ENCODE results near the gene JMJD1C.

DNA sequence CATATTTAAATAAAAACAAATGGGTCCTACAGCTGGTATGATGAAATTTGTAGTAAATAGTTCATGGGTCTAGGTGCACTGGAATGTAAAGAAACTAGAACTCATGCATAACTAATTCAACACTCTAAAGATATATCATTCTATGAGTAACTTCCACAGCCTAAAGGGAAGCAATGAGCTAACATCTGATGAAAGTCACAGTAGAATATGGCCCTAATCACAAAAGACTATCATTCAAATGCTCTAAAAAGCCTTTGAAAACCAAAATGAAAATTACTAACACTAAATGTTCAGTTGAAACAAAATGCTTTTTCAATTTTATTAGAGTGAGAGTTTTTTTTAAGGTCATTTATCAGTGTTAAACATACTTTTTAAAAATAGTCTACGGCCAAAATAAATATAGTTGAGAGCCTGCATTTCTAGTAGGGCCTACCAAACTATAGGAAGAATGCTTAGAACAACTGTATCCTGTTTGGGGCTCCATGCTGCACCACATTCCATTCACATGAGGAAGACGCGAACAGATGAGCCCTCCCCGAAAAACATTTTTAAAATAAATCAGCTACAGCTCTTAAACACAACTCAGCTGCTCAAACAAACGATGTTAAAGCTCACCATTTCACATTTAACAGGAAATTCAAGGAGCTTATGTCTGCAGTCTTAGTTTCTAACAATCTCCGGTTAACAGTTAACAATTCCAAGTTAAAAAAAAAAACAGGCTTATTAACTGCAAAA lies 198.2 kb downstream of the JMJD1C start:
- TF ChIP-seq CTCF (conservative IDR thresholded peaks at IDR 0.05; ENCODE audit: low read depth, low read length) (no peak), EZH2 (IDR thresholded peaks at IDR 0.05; ENCODE audit: low read length, unreplicated experiment) (no peak), EZH2phosphoT487 (IDR thresholded peaks at IDR 0.05; ENCODE audit: borderline replicate concordance, low read length) (no peak)

Data from PC-3 (cell line).